ENCODE results near the gene SECISBP2. TPM values are rescaled to one million over a fixed set of nuclear protein-coding genes. Genes with fewer than 3 reads are reported as not detected.

Gene SECISBP2
- total RNA-seq, 5 donors from 2014 or later (not counting 1 experiment from before 2014, with no cell fraction given): 78.8 to 132 (median 87.5) TPM

DNA sequence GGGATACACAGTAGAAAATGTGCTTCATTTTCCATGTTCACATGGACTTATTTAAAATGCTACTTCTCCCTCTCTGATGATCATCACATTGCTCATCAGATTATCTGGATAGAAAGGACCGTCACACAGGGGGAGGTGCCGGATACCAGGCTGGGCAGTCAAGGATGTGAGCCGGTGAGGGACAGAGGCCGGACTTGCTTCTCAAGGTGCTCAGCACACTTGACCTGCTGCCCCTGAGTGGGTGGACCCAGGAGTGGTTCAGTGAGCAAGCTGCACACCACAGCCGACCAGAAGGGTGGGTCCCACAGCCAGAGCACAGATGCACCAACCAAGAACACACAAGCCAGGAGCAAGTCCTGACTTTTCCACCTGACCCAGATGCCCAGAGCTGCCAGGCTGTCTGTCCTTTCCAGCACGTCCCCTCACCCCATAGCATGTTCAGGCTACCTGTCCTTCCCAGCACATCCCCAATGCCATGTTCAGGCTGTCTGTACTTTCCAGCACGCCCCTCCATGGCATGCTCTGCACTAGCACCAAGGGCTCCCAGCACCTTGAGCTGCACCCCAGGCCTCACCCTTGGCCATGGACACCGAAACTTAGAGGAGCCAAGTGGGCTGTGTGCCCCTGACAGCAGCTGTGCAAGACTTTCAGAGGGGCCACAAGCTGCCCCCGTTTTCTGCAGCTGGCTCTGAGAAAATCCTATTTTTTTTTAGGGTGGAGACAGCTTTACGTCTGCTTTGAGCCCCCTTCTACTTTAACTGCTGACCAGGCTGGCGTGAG, 77.8 kb downstream of the SECISBP2 start:
- Mint-ChIP-seq H3K4me3 (no peak overlapping the region), H3K27me3 (no peaks in the 10 kb centered on the region), H3K9me3 (no peaks in the 10 kb centered on the region), H3K27ac (no peak overlapping the region), H3K36me3 (peaks cover 70% of the 10 kb centered on the region), H3K4me1 (peaks cover 15 to 25% (median 17%) of the 10 kb centered on the region in 3 donors)
- peaks cover 61 to 97% of the 10 kb centered on the region in 2 donors for H3K36me3 ChIP-seq (ENCODE audit: control insufficient read depth in 2 of 2, extremely low read depth in 1 of 2, insufficient read depth in 1 of 2, low read length in 1 of 2)
- no peak for DNase-seq
- H3K4me1 ChIP-seq (ENCODE audit: control insufficient read depth in 1 of 2, extremely low read depth in 1 of 2, insufficient read depth in 2 of 2, low read length in 2 of 2): no peaks in the 10 kb centered on the region
- H3K27ac ChIP-seq (ENCODE audit: low read length): no peak overlapping the region
- no peaks in the 10 kb centered on the region for H3K27me3 ChIP-seq (replicated peaks in 1 of 2; ENCODE audit: control insufficient read depth in 2 of 2, extremely low read depth in 1 of 2, insufficient read depth in 2 of 2, low read length in 1 of 2)
- ATAC-seq (replicated peaks in 1 of 4): peak in 1 of 4 experiments; percentile 18
- no peaks in the 10 kb centered on the region for H3K9me3 ChIP-seq
- no peak overlapping the region for H3K4me3 ChIP-seq (ENCODE audit: control insufficient read depth in 1 of 2, extremely low read depth in 1 of 2, low read length in 1 of 2)
- WGBS (ENCODE audit: insufficient coverage): 94% methylated on average over 10 of the region's 11 CpGs
- ChIA-PET POLR2A (no interaction called here), CTCF (interaction anchor here in 1 of 2 donors (0.7 kb wide), 1 partner anchor 55 kb away, joined by 3 read pairs; no protein-coding TSS in a partner anchor)

DNA sequence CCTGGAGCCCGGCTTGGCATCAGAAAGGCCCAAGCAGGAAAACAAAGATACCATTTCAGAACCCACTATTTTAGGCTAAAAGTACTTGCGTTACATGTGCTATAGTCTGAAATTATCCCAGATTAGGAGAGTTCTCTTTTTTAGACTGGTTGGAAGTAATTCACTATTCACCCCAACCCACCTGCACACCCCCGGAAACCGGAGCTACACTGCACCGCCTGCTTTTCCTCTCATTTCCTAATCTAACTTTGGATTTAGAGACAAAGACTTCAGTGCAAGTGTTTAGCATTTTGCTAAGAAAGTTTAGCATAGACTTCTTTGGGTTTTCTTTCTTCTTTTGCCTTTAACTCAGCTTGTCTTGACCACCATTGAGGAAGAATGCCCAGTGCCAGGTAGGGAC, 79.2 kb downstream of the SECISBP2 start:
- Mint-ChIP-seq H3K4me3 (no peak overlapping the region), H3K27me3 (no peaks in the 10 kb centered on the region), H3K4me1 (peaks cover 20 to 26% (median 23%) of the 10 kb centered on the region in 3 donors), H3K36me3 (peaks cover 72% of the 10 kb centered on the region), H3K9me3 (no peaks in the 10 kb centered on the region), H3K27ac (peak overlapping the region in 1 of 2 donors; percentile 27)
- no peak for ATAC-seq (replicated peaks in 1 of 4)
- H3K27me3 ChIP-seq (replicated peaks in 1 of 2; ENCODE audit: control insufficient read depth in 2 of 2, extremely low read depth in 1 of 2, insufficient read depth in 2 of 2, low read length in 1 of 2): no peaks in the 10 kb centered on the region
- H3K4me3 ChIP-seq (ENCODE audit: control insufficient read depth in 1 of 2, extremely low read depth in 1 of 2, low read length in 1 of 2): no peak overlapping the region
- no peak for DNase-seq
- H3K36me3 ChIP-seq (ENCODE audit: control insufficient read depth in 2 of 2, extremely low read depth in 1 of 2, insufficient read depth in 1 of 2, low read length in 1 of 2): peaks cover 52 to 97% of the 10 kb centered on the region in 2 donors
- no peaks in the 10 kb centered on the region for H3K9me3 ChIP-seq
- CTCF ChIA-PET: no interaction called here
- H3K27ac ChIP-seq (ENCODE audit: low read length): no peak overlapping the region
- WGBS (ENCODE audit: insufficient coverage): no CpG with 5 or more reads among the region's 5 CpGs
- POLR2A ChIA-PET: no interaction called here
- H3K4me1 ChIP-seq (ENCODE audit: control insufficient read depth in 1 of 2, extremely low read depth in 1 of 2, insufficient read depth in 2 of 2, low read length in 2 of 2): no peaks in the 10 kb centered on the region

DNA sequence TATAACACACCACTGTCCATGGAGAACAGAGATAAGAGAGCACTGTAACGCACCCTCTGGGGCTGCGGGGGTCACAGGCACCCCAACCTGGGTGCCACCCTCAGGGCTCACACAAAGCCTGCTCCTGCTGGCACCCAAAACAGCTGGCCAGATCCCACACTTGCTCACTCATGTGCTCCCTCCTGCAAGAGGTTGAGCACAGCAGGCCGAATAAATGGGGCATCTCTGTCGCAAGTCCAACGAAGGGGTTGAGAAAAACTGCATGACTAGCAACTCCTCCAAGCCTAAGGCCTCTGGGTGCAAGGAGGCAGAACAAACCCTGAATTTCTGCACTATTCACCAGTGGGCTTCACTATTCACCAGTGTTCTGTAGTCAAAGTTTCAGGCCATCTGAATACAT, 80.3 kb downstream of the SECISBP2 start:
- H3K27me3 Mint-ChIP-seq: no peaks in the 10 kb centered on the region
- POLR2A ChIA-PET: interaction anchor here (0.6 kb wide), 2 partner anchors 56 to 84 kb away, joined by 3 read pairs; no protein-coding TSS in a partner anchor

DNA sequence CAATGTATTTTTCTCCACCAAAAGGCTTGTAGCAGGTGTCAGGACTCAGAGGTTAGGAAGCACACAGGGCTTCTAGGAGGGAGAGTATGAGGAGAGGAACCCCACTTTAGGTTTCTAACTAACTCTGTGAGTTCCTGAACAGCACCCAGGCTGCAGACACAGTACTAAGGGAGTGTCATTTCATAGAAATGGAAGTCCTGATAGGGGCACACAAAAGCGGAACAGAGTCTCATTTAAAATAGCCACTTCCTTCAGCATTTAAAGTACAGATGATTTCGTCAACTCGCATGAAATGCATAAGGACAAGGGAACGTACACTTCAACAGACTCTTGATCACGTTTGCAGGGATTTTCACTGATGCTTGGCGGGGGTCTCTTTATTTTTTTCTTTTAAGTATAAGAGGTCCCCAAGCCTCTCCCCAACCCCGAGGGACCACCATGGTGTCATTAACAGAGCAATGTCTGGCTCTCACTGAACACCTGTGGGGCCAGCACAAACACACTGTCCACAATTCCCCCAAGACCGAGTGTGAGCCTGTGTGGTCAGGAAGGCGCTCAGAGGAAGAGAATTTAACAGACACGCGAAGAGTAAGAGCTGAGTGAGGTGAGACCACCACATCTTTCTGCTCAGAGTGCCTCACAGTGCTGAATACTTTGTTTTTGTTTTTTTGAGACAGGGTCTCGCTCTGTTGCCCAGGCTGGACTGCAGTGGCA, 82.3 kb downstream of the SECISBP2 start:
- Mint-ChIP-seq H3K9me3 (no peaks in the 10 kb centered on the region), H3K4me1 (peaks cover 29 to 35% (median 32%) of the 10 kb centered on the region in 3 donors), H3K27me3 (no peaks in the 10 kb centered on the region), H3K27ac (peak overlapping the region; percentile 83), H3K36me3 (peaks cover 65% of the 10 kb centered on the region), H3K4me3 (no peak overlapping the region)
- ChIA-PET CTCF (no interaction called here), POLR2A (no interaction called here)
- DNase-seq (no peak), ATAC-seq (replicated peaks in 1 of 4) (peak in 1 of 4 experiments; percentile 22)
- Histone ChIP-seq H3K4me3 (ENCODE audit: control insufficient read depth in 1 of 2, extremely low read depth in 1 of 2, low read length in 1 of 2) (no peak overlapping the region), H3K36me3 (ENCODE audit: control insufficient read depth in 2 of 2, extremely low read depth in 1 of 2, insufficient read depth in 1 of 2, low read length in 1 of 2) (peaks cover 38 to 99% of the 10 kb centered on the region in 2 donors), H3K9me3 (no peaks in the 10 kb centered on the region), H3K27me3 (replicated peaks in 1 of 2; ENCODE audit: control insufficient read depth in 2 of 2, extremely low read depth in 1 of 2, insufficient read depth in 2 of 2, low read length in 1 of 2) (no peaks in the 10 kb centered on the region), H3K4me1 (ENCODE audit: control insufficient read depth in 1 of 2, extremely low read depth in 1 of 2, insufficient read depth in 2 of 2, low read length in 2 of 2) (peaks cover 0 to 15% of the 10 kb centered on the region in 2 experiments), H3K27ac (ENCODE audit: low read length) (no peak overlapping the region)
- WGBS (ENCODE audit: insufficient coverage): 71% methylated on average over 4 of the region's 12 CpGs

More for the DNA sequence above, 80.3 kb downstream of the SECISBP2 start:
- H3K36me3 Mint-ChIP-seq: peaks cover 65% of the 10 kb centered on the region
- no peak for DNase-seq
- peaks cover 47 to 97% of the 10 kb centered on the region in 2 donors for H3K36me3 ChIP-seq (ENCODE audit: control insufficient read depth in 2 of 2, extremely low read depth in 1 of 2, insufficient read depth in 1 of 2, low read length in 1 of 2)
- H3K27ac ChIP-seq (ENCODE audit: low read length): no peak overlapping the region
- no peaks in the 10 kb centered on the region for H3K9me3 Mint-ChIP-seq
- no peaks in the 10 kb centered on the region for H3K4me1 ChIP-seq (ENCODE audit: control insufficient read depth in 1 of 2, extremely low read depth in 1 of 2, insufficient read depth in 2 of 2, low read length in 2 of 2)
- CTCF ChIA-PET: interaction anchor here in 1 of 2 donors (0.6 kb wide), 1 partner anchor 11 kb away, joined by 3 read pairs; no protein-coding TSS in a partner anchor
- ATAC-seq (replicated peaks in 1 of 4): no peak
- no peak overlapping the region for H3K4me3 ChIP-seq (ENCODE audit: control insufficient read depth in 1 of 2, extremely low read depth in 1 of 2, low read length in 1 of 2)
- H3K27me3 ChIP-seq (replicated peaks in 1 of 2; ENCODE audit: control insufficient read depth in 2 of 2, extremely low read depth in 1 of 2, insufficient read depth in 2 of 2, low read length in 1 of 2): no peaks in the 10 kb centered on the region
- H3K27ac Mint-ChIP-seq: peak overlapping the region in 1 of 2 donors; percentile 29
- no peak overlapping the region for H3K4me3 Mint-ChIP-seq
- 100% methylated on average over 5 of the region's 5 CpGs for WGBS (ENCODE audit: insufficient coverage)
- H3K4me1 Mint-ChIP-seq: peaks cover 20 to 25% (median 22%) of the 10 kb centered on the region in 3 donors
- H3K9me3 ChIP-seq: no peaks in the 10 kb centered on the region

DNA sequence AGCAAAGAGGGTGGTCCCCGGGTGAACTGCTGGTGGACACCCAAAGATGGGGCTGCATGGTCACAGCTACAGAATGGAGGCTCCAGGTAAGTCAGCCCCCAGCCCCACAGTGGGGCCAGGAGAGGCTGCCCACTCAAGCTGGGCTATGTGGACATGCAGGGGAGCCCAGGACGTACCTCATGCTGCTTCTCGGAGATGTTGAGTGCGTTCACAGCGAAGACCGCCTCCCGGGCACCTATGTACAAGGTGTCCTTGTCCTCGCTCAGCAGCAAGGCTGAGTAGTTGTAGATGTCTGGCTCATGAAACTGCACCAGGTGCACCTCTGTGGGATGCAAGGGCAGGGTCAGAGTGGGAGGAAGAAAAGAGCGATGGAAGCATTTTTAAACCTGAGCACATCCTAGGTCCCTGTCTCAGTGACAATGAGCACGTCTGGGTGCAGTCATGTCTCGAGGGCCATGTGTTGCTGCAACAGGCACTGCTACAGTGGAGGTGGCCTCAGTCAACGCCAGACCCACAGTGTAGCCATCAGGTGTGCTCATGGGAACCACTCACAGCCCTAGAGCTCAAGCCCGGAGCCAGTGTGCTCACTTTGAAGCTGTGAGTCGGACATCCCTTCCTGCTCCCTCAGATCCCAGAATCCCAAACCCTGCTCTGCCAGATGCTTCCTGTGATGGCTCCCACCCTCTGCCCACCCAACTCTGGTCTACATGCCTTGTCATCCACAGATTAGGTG, 84.6 kb downstream of the SECISBP2 start:
- Mint-ChIP-seq H3K27me3 (no peaks in the 10 kb centered on the region), H3K36me3 (peaks cover 64% of the 10 kb centered on the region), H3K4me1 (peaks cover 48 to 50% (median 50%) of the 10 kb centered on the region in 3 donors), H3K9me3 (peaks cover 0 to 5% (median 5%) of the 10 kb centered on the region in 3 donors), H3K27ac (peak overlapping the region in 1 of 2 donors; percentile 76), H3K4me3 (no peak overlapping the region)
- CTCF ChIA-PET: interaction anchor here in 1 of 2 donors (0.7 kb wide), 1 partner anchor 19 kb away, joined by 3 read pairs; no protein-coding TSS in a partner anchor
- DNase-seq (no peak), ATAC-seq (replicated peaks in 1 of 4) (no peak)
- Histone ChIP-seq H3K27me3 (replicated peaks in 1 of 2; ENCODE audit: control insufficient read depth in 2 of 2, extremely low read depth in 1 of 2, insufficient read depth in 2 of 2, low read length in 1 of 2) (no peaks in the 10 kb centered on the region), H3K27ac (ENCODE audit: low read length) (no peak overlapping the region), H3K4me3 (ENCODE audit: control insufficient read depth in 1 of 2, extremely low read depth in 1 of 2, low read length in 1 of 2) (no peak overlapping the region), H3K4me1 (ENCODE audit: control insufficient read depth in 1 of 2, extremely low read depth in 1 of 2, insufficient read depth in 2 of 2, low read length in 2 of 2) (peaks cover under 1 to 38% of the 10 kb centered on the region in 2 experiments), H3K9me3 (no peaks in the 10 kb centered on the region), H3K36me3 (ENCODE audit: control insufficient read depth in 2 of 2, extremely low read depth in 1 of 2, insufficient read depth in 1 of 2, low read length in 1 of 2) (peaks cover 31 to 92% of the 10 kb centered on the region in 2 donors)
- 92% methylated on average over 13 of the region's 14 CpGs for WGBS (ENCODE audit: insufficient coverage)
- POLR2A ChIA-PET: interaction anchor here in 1 of 2 donors (1.1 kb wide), 1 partner anchor 15 kb away, joined by 3 read pairs; no protein-coding TSS in a partner anchor

DNA sequence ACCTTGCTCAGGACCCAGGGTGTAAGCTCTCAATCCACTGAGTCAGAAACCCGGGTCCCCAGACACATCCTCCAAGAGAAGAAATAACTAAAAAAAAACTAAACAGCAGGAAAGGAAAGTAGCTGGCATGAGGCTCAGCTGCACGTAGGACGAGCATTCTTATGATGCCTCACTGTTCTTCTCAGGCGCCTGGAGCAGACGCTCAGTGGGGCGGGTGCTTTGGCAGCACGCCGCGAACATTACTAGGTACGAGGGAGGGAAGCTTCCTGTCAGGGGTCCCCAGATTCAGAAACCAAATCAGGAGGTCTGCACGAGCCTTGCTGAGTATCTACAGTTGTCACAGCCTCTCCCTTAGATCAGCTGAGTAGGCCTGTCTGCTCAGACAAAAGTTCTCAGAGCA, 85.8 kb downstream of the SECISBP2 start:
- WGBS (ENCODE audit: insufficient coverage): 82% methylated on average over 10 of the region's 11 CpGs
- CTCF ChIA-PET: no interaction called here
- Mint-ChIP-seq H3K4me1 (peaks cover 60 to 62% (median 61%) of the 10 kb centered on the region in 3 donors), H3K36me3 (peaks cover 58% of the 10 kb centered on the region), H3K9me3 (peaks cover 0 to 5% (median 5%) of the 10 kb centered on the region in 3 donors), H3K4me3 (no peak overlapping the region), H3K27ac (peak overlapping the region; percentile 76), H3K27me3 (no peaks in the 10 kb centered on the region)
- no peak overlapping the region for H3K27ac ChIP-seq (ENCODE audit: low read length)
- H3K4me3 ChIP-seq (ENCODE audit: control insufficient read depth in 1 of 2, extremely low read depth in 1 of 2, low read length in 1 of 2): no peak overlapping the region
- DNase-seq: no peak
- no peaks in the 10 kb centered on the region for H3K9me3 ChIP-seq
- POLR2A ChIA-PET: no interaction called here
- no peaks in the 10 kb centered on the region for H3K27me3 ChIP-seq (replicated peaks in 1 of 2; ENCODE audit: control insufficient read depth in 2 of 2, extremely low read depth in 1 of 2, insufficient read depth in 2 of 2, low read length in 1 of 2)
- ATAC-seq (replicated peaks in 1 of 4): no peak
- H3K36me3 ChIP-seq (ENCODE audit: control insufficient read depth in 2 of 2, extremely low read depth in 1 of 2, insufficient read depth in 1 of 2, low read length in 1 of 2): peaks cover 27 to 80% of the 10 kb centered on the region in 2 donors
- peaks cover 12 to 51% of the 10 kb centered on the region in 2 experiments for H3K4me1 ChIP-seq (ENCODE audit: control insufficient read depth in 1 of 2, extremely low read depth in 1 of 2, insufficient read depth in 2 of 2, low read length in 2 of 2)
